HG03066 (cell line): Measurements from ENCODE around the gene TBL1Y.
"Not testable (repeated sequence)": the region's sequence is repeated elsewhere in the genome, so short reads cannot be mapped to it uniquely, and the experiment has no call there.

Experiments
- ATAC-seq: cut with Tn5 transposase; IDR thresholded peaks from one replicate; pipeline ENCODE4 v1.9.1; 2021; ENCODE audit warnings: low read depth; ENCODE audit not compliant: unreplicated experiment

Gene TBL1Y

GRCh38 chrY:6972271-6972887, 61.9 kb downstream of the TBL1Y start:
- no peak for ATAC-seq

- no peak for ATAC-seq
Observed at GRCh38 chrY:6974971-6975370, 64.5 kb downstream of the TBL1Y start.

DNA sequence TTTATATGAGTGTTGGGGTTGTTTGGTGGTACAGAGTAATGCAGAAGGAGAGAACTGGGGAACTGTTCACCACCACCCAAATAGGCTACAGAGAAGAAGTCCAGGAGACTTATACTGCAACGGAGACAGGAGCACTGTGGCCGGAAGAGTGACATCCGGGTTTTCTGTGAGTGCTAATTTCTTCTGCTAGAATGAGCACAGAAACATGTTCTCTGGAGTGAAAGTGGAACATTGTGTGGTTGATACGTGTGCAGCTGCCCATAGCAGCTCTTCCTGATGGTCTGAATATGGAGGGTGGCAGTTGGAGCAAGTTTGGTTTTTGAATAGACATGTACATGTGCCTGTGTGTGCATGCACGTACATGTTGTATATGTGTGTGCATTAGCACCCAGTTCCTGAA, 67.3 kb downstream of the TBL1Y start:
- no peak for ATAC-seq

- ATAC-seq: no peak
Observed at GRCh38 chrY:6983221-6983620, 72.7 kb downstream of the TBL1Y start.

DNA sequence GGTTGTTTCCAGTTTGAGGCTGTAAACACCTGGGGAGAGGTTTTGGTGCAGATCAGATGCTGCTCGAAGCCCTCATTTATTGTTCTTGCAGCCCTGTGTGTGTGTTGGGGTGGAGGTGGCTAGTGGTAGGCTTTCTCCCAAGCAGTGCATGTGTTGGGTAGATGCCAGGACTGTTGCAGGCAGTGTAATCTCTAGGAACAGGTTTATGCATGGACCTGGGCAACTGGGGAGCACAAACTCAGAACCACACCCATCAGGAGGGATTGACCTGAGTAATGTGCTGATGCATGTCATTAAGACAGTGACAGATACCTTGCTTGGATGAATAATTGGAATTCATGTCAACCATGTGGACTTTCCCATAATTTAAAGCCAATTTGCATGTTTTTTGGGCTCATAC, 77.3 kb downstream of the TBL1Y start:
- no peak for ATAC-seq

- no peak for ATAC-seq
Observed at GRCh38 chrY:6989886-6990620, 79.6 kb downstream of the TBL1Y start.

- ATAC-seq: no peak
Observed at GRCh38 chrY:6992041-6992440, 81.5 kb downstream of the TBL1Y start.

- no peak for ATAC-seq
Observed at GRCh38 chrY:6995987-6996386, 85.5 kb downstream of the TBL1Y start.

- ATAC-seq: no peak
Observed at GRCh38 chrY:6997503-6998066, 87.1 kb downstream of the TBL1Y start.

DNA sequence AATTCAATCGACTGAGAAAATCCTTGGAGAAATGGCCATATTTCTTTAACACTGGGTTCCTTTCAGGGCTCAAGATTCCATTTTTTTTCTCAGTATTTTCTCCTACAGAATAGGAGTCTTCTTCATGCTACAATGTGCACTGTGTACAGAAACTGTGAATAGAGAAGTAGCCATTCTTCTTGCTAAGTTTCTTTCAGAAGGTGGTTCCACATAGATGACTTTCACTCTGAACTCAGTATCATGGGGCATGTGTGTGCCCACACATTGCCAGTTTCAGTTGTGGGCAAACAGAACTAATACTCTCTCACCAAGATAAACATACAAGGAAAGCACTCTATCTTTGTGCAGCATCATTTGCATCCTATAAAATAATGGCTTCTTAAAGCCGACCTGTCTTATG, 89.4 kb downstream of the TBL1Y start:
- no peak for ATAC-seq

- no peak for ATAC-seq
Observed at GRCh38 chrY:7002581-7002980, 92.1 kb downstream of the TBL1Y start.

DNA sequence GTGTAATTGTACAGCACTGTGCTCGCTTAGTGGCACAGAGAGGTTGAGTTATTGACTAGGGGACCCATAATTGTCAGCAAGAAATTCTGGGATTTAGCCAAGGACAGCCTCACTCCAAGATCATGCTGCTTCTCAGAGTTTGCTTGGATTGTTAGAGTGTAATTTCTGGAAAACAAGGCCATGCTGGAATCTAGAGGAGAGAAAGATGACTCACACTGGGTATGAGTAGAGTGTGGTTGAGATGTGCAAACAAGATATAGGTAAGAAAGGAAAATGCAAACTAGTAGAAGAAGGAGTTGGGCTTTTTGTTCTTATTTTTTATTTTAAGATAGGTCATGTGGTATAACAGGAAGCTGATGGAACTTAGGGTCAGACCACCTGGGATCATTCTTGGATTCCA, 97.4 kb downstream of the TBL1Y start:
- ATAC-seq: no peak

- no peak for ATAC-seq
Observed at GRCh38 chrY:7008578-7009355, 98.3 kb downstream of the TBL1Y start.

DNA sequence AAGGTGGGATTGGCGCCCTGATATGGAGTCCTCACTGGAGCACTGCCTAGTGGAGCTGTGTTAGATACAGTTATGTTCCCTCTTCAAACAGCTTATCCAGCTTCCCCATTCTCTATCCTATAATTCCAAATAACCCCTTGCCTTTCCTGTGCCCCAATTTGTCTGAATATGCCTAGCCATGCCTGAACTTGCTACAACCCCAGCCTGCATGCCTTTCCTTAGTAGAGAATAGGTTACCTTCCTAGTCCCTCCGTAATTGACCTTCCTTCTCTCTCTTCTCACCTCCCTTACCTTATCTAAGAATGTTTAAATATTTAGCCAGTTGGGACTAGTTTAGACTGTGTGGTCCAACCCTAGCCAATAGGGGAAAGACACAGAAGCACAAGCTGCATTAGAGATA, 102.6 kb downstream of the TBL1Y start:
- no peak for ATAC-seq

GRCh38 chrY:7016521-7016920, 106.0 kb downstream of the TBL1Y start:
- no peak for ATAC-seq

DNA sequence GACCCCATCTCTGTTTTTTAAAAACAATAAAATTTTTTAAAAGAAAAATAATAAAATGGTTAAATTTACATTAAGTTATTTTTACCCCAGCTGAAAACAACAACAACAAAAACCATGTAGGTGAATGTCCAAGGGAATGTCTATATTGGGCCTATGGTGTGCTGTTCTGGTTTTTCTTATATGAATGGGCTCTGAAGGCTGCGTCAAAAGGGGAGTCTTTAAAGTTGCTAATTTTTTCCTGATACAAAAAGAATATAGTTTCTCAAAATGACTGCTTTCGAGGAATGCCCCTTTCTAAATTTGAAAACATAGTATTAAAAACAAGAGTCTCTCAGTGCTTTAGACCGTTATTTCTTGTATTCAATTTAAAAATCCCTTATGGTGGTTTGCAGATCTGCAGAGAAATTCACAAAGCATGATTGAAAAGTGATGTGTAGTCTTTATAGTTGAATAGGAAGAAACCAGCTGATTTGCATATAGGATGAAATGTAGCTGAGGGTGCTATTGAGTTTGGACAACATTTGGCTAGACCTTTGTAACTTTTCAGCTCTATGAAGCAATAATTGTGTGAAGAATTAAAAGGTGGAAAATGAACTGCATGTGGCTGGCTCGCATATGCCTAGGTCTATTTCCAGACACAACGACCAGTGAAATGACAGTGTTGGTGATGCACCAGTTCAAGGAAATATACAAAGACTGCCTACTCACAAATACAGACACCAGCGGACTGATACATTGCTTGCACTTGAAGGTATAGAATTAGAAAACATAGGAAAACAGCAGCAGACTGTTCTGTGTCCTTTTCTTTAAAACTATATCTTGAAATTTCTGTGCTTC, 107.0 kb downstream of the TBL1Y start:
- no peak for ATAC-seq

GRCh38 chrY:7039037-7039436, 128.5 kb downstream of the TBL1Y start:
- no peak for ATAC-seq

GRCh38 chrY:7040662-7041061, 130.2 kb downstream of the TBL1Y start:
- ATAC-seq: no peak

GRCh38 chrY:7041983-7042382, 131.5 kb downstream of the TBL1Y start:
- no peak for ATAC-seq

DNA sequence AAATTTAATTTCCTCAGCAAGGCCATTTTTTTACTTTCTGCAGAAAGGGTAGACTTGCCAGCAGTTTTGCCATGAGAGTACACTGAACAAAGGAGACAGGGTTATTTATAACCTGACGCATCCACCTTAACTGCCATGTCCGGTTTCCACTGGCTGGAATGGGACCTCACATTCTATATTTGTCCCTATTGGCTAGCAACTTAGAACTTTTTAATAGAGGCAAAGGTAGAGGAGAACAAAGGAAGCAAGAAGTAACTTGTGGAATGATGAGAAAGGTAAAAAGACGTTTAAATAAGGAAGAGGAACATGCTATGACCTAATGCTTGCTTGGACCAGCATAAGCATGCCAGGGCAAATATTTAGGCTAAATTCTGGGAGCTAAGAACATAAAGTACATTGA, 142.0 kb downstream of the TBL1Y start:
- not testable (repeated sequence) for ATAC-seq
